Tibial artery (tissue), 4 donors: Measurements from ENCODE around the gene CASP2.

Experiments
- DNase-seq, 2 donors: peaks; one replicate each; pipeline ENCODE4 v3.0.0-alpha.2; 2019
- H3K27ac ChIP-seq, 2 donors: fragments of 200-600 bp; sonication (generic) in 1 of 2; 1 replicate in 1 of 2; 2 replicates in 1 of 2; pipeline ENCODE4 v1.5.1; 2018 to 2019; ENCODE audit warnings: mild to moderate bottlenecking in 1 of 2
- H3K27me3 ChIP-seq, 2 donors: fragments of 200-600 bp; sonication (generic) in 1 of 2; one replicate each; pipeline versions ENCODE4 v1.5.1 to v1.6.0; 2016 to 2019
- H3K36me3 ChIP-seq, 3 donors: fragments of 200-600 bp; sonication (generic) in 2 of 3; one replicate each; pipeline ENCODE4 v1.5.1; 2016 to 2019; ENCODE audit warnings: mild to moderate bottlenecking in 2 of 3
- H3K4me1 ChIP-seq, 4 donors: fragments of 200-600 bp; sonication (generic) in 2 of 4; 1 replicate in 3 of 4; 2 replicates in 1 of 4; pipeline ENCODE4 v1.5.1; 2016 to 2019
- H3K4me3 ChIP-seq, 2 donors: fragments of 200-600 bp; sonication (generic) in 1 of 2; 1 replicate in 1 of 2; 2 replicates in 1 of 2; pipeline ENCODE4 v1.5.1; 2018 to 2019; ENCODE audit warnings: mild to moderate bottlenecking in 2 of 2
- H3K9me3 ChIP-seq, 3 donors: fragments of 200-600 bp; sonication (generic) in 1 of 3; one replicate each; pipeline ENCODE4 v1.5.1; 2016 to 2019
- CTCF ChIP-seq, 2 experiments: fragments of 200-600 bp in 1 of 2; fragments of 450-650 bp in 1 of 2; IDR thresholded peaks; one replicate each; pipeline ENCODE4 v1.5.1; 2017 to 2019; ENCODE audit warnings: antibody characterized with exemption in 2 of 2, mild to moderate bottlenecking in 1 of 2, moderate library complexity in 1 of 2
- intact Hi-C: fragments of 100-400 bp; cut with DNase I; formaldehyde crosslinking; loops from one replicate; pipeline ENCODE4 v1.15.0; 2023; ENCODE audit warnings: low total_unique reads

CASP2 gene

GRCh38 chr7:143331179-143331801, 43.1 kb downstream of the CASP2 start:
- Histone ChIP-seq H3K27me3 (no peaks in the 10 kb centered on the region), H3K4me3 (no peak overlapping the region), H3K9me3 (no peaks in the 10 kb centered on the region), H3K36me3 (no peaks in the 10 kb centered on the region), H3K4me1 (no peaks in the 10 kb centered on the region), H3K27ac (no peak overlapping the region)
- TF ChIP-seq CTCF (IDR thresholded peaks at IDR 0.05): no peak
- intact Hi-C loops: no loop called here
- no peak for DNase-seq

DNA sequence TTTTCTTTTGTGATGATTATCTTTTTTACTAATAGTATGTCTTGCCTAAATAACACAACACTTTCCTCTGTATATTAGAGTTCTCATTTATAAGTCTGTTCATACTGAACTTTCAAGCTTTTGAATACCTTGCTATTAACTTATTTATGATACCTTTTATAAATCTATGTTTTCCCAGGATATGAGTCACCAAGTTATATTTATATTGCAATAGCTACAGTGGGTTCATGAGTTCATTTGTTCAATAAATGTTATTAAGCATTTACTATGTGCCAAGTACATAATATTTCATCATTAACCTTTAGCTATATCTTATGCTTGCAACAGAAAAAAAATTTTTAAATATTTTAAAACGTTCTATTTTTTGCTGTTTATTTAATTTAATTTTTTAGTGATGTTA, 46.1 kb downstream of the CASP2 start:
- intact Hi-C loops: no loop called here
- Histone ChIP-seq H3K27ac (no peak overlapping the region), H3K4me3 (no peak overlapping the region), H3K4me1 (no peaks in the 10 kb centered on the region), H3K36me3 (no peaks in the 10 kb centered on the region), H3K9me3 (no peaks in the 10 kb centered on the region), H3K27me3 (peaks cover 0 to 12% of the 10 kb centered on the region in 2 donors)
- DNase-seq: no peak
- TF ChIP-seq CTCF (IDR thresholded peaks at IDR 0.05): no peak

GRCh38 chr7:143337216-143337615, 49.1 kb downstream of the CASP2 start:
- H3K4me3 ChIP-seq: no peak overlapping the region
- no peak overlapping the region for H3K27ac ChIP-seq
- H3K36me3 ChIP-seq: no peaks in the 10 kb centered on the region
- peaks cover 0 to 17% of the 10 kb centered on the region in 2 donors for H3K27me3 ChIP-seq
- H3K9me3 ChIP-seq: no peaks in the 10 kb centered on the region
- no peak for TF ChIP-seq CTCF (IDR thresholded peaks at IDR 0.05)
- intact Hi-C loops: no loop called here
- no peak for DNase-seq
- no peaks in the 10 kb centered on the region for H3K4me1 ChIP-seq

- H3K4me1 ChIP-seq: peaks cover 0 to 7% (median 2%) of the 10 kb centered on the region in 4 donors
- no peak overlapping the region for H3K27ac ChIP-seq
- intact Hi-C loops: no loop called here
- DNase-seq: no peak
- TF ChIP-seq CTCF (IDR thresholded peaks at IDR 0.05): no peak
- H3K36me3 ChIP-seq: no peaks in the 10 kb centered on the region
- no peaks in the 10 kb centered on the region for H3K9me3 ChIP-seq
- H3K4me3 ChIP-seq: no peak overlapping the region
- H3K27me3 ChIP-seq: peaks cover 0 to 38% of the 10 kb centered on the region in 2 donors
Observed at GRCh38 chr7:143341842-143342241, 53.7 kb downstream of the CASP2 start.

- no peak overlapping the region for H3K27ac ChIP-seq
- no peaks in the 10 kb centered on the region for H3K9me3 ChIP-seq
- H3K36me3 ChIP-seq: no peaks in the 10 kb centered on the region
- DNase-seq: no peak
- peaks cover 0 to 34% of the 10 kb centered on the region in 2 donors for H3K27me3 ChIP-seq
- no peak overlapping the region for H3K4me3 ChIP-seq
- H3K4me1 ChIP-seq: peaks cover 0 to 7% (median 2%) of the 10 kb centered on the region in 4 donors
- no peak for TF ChIP-seq CTCF (IDR thresholded peaks at IDR 0.05)
- intact Hi-C loops: no loop called here
Observed at GRCh38 chr7:143343596-143343995, 55.4 kb downstream of the CASP2 start.
